HG02938 (cell line): ENCODE measurements around the gene THAP6.

Experiments used
- ATAC-seq: cut with Tn5 transposase; IDR thresholded peaks from one replicate; pipeline ENCODE4 v1.9.1; 2021; ENCODE audit warnings: mild to moderate bottlenecking, moderate library complexity; ENCODE audit not compliant: unreplicated experiment

Gene THAP6

DNA sequence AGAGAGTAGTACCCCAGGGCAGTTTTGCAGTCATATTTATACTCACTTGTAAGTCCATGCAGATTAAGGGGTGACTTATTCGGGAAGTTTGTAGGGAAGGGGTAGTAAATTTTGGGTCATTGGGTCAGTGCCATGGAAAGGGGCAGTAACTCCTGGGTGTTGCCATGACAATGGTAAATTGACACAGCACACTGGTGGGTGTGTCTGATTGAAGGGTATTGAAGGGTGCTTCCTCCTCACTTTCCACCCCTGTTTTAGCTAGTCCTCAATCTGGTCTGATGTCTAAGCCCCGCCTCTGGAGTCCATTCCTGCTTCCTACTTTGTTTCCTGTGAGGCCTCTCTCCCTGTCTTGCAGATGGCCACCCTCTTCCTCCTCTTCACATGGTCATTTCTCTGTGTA is 53.5 kb downstream of the THAP6 start:
- ATAC-seq, result no peak
